Epithelial cell of prostate (primary cell): ENCODE data around the gene DIRAS1.
"Not testable (repeated sequence)": the region's sequence is repeated elsewhere in the genome, so short reads cannot be mapped to it uniquely, and the experiment has no call there.

Experiments
- DNase-seq: peaks from one replicate; pipeline ENCODE4 v3.0.0-alpha.2; 2011; ENCODE audit warnings: low read depth, low spot score
- H3K27ac ChIP-seq: fragments of 450-650 bp; 2 replicates; pipeline ENCODE4 v1.5.1; 2017; ENCODE audit warnings: mild to moderate bottlenecking

Gene DIRAS1

DNA sequence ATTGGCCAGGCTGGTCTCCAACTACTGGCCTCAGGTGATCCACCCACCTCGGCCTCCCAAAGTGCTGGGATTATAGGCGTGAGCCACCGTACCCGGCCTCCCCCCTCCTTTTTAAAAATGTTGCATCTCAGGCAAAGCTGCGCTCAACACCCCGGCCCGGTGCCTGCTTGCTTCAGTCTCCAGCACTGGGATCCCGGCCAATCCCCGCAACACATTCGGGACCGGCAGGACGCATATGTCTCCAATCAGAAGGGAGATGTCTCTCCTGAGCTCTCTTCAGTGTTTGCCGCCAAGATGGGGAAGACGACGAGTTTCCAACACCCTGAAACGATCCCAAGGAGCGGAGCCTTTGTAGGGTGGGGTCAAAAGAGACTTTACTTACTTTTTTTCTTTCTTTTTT is 34.8 kb downstream of the DIRAS1 start:
- no peak overlapping the region for H3K27ac ChIP-seq
- DNase-seq, result no peak

DNA sequence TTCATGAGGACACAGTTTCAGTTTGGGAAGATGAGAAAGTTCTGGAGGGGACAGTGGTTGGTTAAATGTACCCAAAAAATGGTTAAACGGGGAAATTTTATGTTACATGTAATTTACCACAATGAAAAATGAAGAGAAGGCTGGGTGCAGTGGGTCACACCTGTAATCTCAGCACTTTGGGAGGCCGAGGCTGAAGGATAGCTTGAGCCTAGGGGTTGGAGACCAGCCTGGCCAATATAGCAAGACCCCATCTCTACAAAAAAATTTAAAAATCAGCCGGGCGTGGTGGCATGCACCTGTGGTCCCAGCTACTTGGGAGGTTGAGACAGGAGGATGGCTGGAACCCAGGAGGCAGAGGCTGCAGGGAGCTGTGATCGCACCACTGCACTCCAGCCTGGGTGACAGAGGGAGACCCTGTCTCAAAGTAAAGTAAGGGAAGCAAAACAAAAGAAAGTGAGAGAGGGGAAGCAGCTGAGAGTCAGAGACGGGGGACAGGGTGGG is 35.9 kb downstream of the DIRAS1 start:
- no peak overlapping the region for H3K27ac ChIP-seq
- no peak for DNase-seq

DNA sequence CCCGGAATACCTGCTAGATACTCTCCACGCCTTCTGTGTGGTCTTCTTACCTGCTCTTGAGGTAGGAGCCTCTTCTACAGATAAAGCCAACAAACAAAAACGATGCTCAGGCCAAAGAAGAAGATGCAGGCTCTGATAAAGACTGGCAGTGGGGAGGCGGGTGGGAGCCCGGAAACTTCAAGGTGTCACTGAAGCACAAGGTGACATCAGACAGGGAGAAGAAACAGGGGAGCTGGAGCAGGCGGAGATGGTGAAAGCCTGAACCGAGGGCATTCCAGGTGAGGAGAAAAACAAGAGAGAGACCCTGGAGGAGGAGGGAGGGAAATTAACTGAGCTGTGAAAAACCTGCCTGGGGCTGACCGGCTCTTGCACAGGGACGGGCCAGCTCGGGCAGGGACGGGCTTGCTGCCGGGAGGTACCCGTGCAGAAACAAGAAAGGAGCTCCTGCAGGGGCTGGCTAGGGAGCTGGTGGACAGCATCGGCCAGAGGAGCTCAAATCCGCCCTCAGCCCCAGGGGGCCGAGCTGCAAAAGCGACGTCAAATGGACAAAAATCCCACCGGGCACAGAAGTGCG is 37.7 kb downstream of the DIRAS1 start:
- no peak for DNase-seq
- H3K27ac ChIP-seq, result no peak overlapping the region

DNA sequence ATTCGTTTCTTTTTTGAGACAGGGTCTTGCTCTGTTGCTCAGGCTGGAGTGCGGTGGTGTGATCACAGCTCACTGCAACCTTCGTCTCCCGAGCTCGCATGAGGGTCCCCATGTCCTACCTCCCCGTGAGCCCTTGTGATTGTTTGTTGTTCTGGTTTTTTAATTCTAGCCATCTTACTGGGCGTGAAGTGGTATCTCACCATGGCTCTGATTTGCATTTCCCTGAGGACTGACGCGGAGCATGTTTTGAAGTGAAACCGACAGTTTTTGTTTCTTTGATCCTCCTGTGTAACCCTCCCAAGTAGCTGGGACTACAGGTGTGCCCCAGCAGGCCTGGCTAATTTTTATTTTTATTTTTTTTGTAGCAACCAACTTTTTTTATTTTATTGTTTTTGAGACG is 40.4 kb downstream of the DIRAS1 start:
- no peak for DNase-seq
- no peak overlapping the region for H3K27ac ChIP-seq

DNA sequence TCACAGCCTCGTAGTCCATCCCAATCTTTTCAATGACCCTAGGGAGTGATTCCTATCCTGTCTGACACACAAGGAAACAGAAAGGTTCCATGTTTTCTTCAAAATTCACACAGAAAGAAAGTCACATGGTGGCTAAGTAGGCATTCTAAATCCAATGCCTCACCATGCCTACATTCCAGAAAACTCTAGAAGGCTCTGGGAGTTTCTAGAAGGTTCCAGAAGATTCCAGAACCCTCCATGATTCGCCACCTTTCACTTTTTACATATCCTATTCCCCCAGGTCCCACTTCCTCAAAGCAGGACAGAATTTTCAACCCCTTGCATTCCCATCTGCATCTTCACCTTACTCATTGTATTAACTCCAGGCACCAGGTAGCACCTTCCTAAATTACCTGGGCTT is 41.7 kb downstream of the DIRAS1 start:
- no peak overlapping the region for H3K27ac ChIP-seq
- DNase-seq, result no peak

DNA sequence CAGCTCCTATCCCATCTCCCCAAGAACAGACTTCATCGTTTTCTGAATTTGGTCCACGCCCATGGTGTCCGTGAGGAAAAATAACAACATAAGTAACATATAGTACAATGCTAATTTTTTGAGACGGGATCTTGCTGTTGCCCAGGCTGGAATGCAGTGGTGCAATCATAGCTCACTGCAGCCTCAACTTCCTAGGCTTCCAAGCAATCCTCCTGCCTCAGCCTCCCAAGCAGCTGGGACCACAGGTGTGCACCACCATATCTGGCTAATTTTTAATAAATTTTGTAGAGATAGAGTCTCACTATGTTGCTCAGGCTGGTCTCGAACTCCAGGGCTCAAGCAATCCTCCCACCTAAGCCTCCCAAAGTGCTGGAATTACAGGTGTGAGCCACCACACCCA is 42.2 kb downstream of the DIRAS1 start:
- not testable (repeated sequence) for H3K27ac ChIP-seq, DNase-seq

DNA sequence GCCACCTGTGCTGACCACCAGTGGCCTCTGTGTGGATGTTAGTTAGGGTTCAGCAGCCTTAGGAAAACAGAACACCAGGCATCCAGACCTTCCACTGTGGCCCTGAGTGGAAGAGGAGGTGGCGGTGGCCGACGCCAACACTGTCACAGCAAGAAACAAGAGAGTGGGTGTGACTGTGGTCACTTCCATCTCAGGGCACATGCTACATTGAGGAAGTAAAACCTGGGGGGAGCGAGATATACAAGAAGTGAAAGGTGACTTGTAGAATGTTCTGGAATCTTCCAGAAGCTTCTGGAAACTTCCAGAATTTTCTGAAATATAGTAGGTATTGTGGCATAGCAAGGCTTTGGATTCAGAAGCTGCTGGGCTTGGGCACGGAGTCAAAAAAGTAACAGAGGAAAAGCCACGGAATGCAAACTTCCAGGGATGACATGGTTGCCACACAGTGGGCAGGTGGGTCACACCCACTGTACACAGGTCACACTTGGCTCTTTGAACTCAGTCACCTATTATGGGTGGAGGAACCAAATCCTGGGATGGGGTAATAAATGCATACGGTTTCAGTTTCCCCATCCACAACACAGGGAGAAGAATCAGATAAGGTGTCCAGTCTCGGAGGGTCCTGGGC is 43.0 kb downstream of the DIRAS1 start:
- DNase-seq, result no peak
- H3K27ac ChIP-seq, result no peak overlapping the region

DNA sequence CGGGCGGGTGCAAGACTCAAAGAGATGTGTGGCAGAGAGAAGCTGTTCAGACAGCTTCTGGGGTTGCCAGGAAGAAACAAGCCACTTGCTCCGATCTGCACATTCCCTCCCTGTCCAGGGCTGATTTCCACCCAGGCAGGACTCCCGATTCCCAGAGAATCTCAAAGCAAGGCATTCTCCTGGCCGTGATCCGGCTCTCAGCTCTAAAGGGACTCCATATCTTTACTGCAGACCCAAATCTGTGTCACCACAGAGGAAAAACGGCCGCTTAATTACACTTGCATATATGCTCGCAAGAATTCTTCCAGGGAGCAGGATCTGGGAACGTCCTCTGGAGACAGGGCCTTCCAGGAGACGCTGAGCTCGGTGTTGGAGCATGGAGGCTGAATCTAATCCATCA is 44.3 kb downstream of the DIRAS1 start:
- H3K27ac ChIP-seq, result no peak overlapping the region
- no peak for DNase-seq

DNA sequence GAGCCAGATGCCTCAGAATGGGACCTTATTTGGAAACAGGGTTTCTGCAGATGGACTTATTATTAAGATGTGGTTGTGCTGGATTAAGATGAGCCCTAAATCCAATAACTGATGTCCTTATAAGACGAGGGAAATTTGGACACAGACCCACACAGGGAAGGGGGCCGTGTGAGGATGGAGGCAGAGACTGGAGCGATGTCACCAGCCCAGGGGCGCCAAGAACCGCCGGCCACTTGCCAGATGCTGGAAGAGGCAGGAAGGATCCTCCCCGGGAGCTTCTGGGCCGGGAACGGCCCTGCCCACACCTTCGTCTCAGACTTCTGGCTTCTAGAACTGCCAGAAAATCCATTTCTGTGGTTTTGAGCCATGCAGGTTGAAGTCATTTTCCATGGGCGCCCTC is 45.3 kb downstream of the DIRAS1 start:
- no peak overlapping the region for H3K27ac ChIP-seq
- DNase-seq, result no peak

DNA sequence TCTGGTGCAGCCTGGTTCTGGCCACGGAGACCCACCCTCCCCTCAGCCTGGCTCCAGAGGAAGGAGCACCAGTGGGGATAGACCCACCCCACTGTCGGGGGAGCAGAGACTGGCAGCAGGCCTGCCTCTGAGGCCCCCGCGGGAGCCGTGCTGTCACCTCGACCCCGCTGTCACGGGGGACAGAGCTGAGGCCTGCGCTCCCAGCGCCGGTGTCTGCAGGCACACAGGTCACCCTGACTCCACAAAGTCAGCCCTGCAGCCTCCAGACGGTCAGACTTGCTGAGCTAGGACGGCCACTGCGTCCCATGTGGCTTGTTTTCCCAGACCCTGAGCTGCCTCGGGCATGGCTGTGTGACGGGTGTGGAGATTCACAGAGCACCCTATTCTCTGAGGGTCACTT is 51.0 kb downstream of the DIRAS1 start:
- H3K27ac ChIP-seq, result no peak overlapping the region
- no peak for DNase-seq

DNA sequence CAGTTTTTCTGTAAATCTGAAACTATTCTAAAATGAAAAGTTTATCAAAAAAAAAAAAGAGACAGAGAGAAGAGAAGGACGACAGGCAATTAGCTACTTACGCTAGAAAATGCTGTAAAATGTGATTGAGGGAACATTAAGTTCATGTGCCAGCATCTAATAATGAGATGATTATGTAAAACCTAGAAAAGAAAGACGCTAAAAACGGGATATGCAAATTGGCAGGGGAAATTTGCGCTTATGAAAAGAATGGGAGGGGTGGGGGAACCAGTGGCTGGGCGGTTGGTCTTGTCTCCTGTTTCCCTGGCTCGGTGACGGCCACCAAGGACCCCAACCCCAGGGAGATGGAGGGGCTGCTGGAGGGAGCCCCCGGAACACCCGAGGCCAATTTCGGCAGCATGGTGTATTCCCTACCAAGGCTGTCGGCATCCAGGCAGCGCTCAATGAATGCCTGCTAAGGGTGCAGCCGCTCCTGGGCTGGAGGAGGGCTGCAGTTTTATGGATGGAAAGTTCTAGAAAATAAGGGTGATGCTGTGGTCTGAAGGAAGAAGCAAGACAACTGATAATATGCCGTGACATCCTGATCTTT is 52.9 kb downstream of the DIRAS1 start:
- no peak overlapping the region for H3K27ac ChIP-seq

DNA sequence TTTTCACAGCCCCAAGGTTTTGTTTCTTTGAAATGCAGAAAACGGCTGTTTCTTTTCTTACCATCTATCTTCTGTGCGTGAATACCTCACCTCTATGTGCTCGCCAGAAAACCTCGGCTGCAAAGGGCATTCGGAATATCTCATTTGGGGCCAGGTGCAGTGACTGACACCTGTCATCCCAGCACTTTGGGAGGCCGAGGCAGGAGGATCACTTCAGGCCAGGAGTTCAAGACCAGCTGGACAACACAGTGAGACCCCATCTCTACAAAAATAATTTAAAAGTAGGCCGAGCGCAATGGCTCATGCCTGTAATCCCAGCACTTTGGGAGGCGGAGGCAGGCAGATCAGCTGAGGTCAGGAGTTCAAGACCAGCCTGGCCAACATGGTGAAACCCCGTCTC is 53.8 kb downstream of the DIRAS1 start:
- H3K27ac ChIP-seq, DNase-seq: not testable (repeated sequence)

More for the DNA sequence above, 52.9 kb downstream of the DIRAS1 start:
- no peak for DNase-seq

DNA sequence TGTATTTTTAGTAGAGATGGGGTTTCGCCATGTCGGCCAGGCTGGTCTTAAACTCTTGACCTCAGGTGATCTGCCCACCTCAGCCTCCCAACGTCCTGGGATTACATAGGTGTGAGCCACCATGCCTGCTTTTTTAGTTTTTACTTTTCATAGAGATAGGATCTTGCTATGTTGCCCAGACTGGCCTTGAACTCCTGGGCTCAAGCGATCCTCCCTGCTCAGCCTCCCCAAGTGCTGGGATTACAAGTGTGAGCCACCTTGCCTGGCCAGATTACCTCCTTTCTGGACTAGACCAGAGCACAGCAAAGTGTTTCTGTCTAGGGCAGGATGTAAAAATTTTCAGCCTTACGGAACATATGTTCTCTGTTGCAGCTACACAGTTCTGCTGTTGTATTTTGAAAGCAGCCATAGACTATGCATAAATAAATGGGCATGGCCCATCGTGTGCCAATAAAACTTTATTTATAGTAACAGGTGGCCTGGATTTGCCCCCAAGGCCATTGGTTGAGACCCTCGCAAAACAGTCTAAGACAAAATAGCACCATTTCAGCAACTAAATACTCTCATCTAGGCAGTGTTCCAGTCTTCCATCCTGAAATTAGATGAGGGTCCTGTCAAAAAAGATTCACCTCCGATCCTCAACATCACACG is 54.7 kb downstream of the DIRAS1 start:
- no peak for DNase-seq
- no peak overlapping the region for H3K27ac ChIP-seq

DNA sequence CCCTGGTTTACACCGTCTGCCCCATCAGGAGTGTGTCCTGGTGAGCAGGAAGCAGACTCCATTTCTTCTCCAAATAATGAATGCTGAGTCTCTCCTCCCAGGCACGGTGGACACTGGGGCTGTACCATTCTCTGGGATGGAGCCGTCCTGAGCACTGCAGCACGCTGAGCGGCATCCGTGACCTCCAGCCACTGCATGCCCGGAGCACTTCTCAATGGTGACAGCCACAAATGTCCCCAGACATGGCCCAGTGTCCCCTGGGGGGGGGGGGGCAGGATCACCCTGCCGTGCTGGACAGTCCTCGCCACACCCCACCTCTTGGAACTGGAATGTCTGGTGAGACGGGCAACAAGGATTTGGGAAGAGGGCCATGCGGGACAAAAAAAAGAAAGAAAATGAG is 56.1 kb downstream of the DIRAS1 start:
- DNase-seq, result no peak
- H3K27ac ChIP-seq, result no peak overlapping the region
